GM23338 (cell line): ENCODE measurements around the gene WWOX. TPM values are rescaled to one million over a fixed set of nuclear protein-coding genes. Genes with fewer than 3 reads are reported as not detected.

Experiments
- ATAC-seq: fragments of 200-7000 bp; cut with Tn5 transposase; 3 replicates; pipeline ENCODE4 v1.9.1; 2020
- DNase-seq: peaks from one replicate; pipeline ENCODE4 v3.0.0-alpha.2; 2015; ENCODE audit warnings: low spot score
- H2AFZ ChIP-seq: fragments of 200-600 bp; sonication (generic); 2 replicates; pipeline ENCODE4 v1.8.0; 2016; ENCODE audit warnings: antibody characterized with exemption, mild to moderate bottlenecking, moderate library complexity
- H3F3A ChIP-seq: fragments of 200-600 bp; sonication (generic); replicated peaks from 2 replicates; pipeline ENCODE4 v1.8.0; 2017; ENCODE audit warnings: antibody characterized with exemption, mixed run types, low read depth
- H3K27ac ChIP-seq: fragments of 200-600 bp; sonication (generic); 2 replicates; pipeline ENCODE4 v1.6.1; 2016; ENCODE audit warnings: low read depth
- H3K27me3 ChIP-seq: fragments of 200-600 bp; sonication (generic); 2 replicates; pipeline ENCODE4 v1.8.0; 2016; ENCODE audit warnings: mild to moderate bottlenecking, mixed run types, moderate library complexity; ENCODE audit not compliant: insufficient read depth
- H3K36me3 ChIP-seq: fragments of 200-600 bp; sonication (generic); 2 replicates; pipeline ENCODE4 v1.8.0; 2016; ENCODE audit warnings: mild to moderate bottlenecking; ENCODE audit not compliant: insufficient read depth
- H3K4me1 ChIP-seq: fragments of 200-600 bp; sonication (generic); 2 replicates; pipeline ENCODE4 v1.8.0; 2016; ENCODE audit warnings: mild to moderate bottlenecking, moderate library complexity; ENCODE audit not compliant: insufficient read depth
- H3K4me2 ChIP-seq: fragments of 200-600 bp; sonication (generic); 2 replicates; pipeline ENCODE4 v1.7.1; 2017; ENCODE audit warnings: mixed run types
- H3K4me3 ChIP-seq: fragments of 200-600 bp; sonication (generic); 2 replicates; pipeline ENCODE4 v1.6.1; 2016; ENCODE audit warnings: mixed run types
- H3K79me2 ChIP-seq: fragments of 200-600 bp; sonication (generic); replicated peaks from 2 replicates; pipeline ENCODE4 v1.8.0; 2017; ENCODE audit warnings: mild to moderate bottlenecking; ENCODE audit not compliant: insufficient read depth
- H3K9me2 ChIP-seq: fragments of 200-600 bp; sonication (generic); 2 replicates; pipeline ENCODE4 v1.8.0; 2017; ENCODE audit not compliant: insufficient read depth
- H4K20me1 ChIP-seq: fragments of 200-600 bp; sonication (generic); replicated peaks from 2 replicates; pipeline ENCODE4 v1.8.0; 2017; ENCODE audit warnings: mild to moderate bottlenecking; ENCODE audit not compliant: insufficient read depth
- H3K27ac Mint-ChIP-seq: 2 replicates; pipeline ENCODE4 v1.8.0; 2020; ENCODE audit warnings: inconsistent platforms, mild to moderate bottlenecking, moderate library complexity, mixed read lengths
- H3K27me3 Mint-ChIP-seq: 3 replicates; pipeline ENCODE4 v1.8.0; 2022; ENCODE audit warnings: low read depth, mild to moderate bottlenecking, moderate library complexity, mixed read lengths, inconsistent platforms; ENCODE audit not compliant: insufficient read depth, poor library complexity
- H3K36me3 Mint-ChIP-seq: 3 replicates; pipeline ENCODE4 v1.8.0; 2021; ENCODE audit warnings: low read depth, mild to moderate bottlenecking, inconsistent platforms, moderate library complexity, mixed read lengths
- H3K4me1 Mint-ChIP-seq: 3 replicates; pipeline ENCODE4 v1.8.0; 2020; ENCODE audit warnings: mild to moderate bottlenecking, inconsistent platforms, mixed read lengths
- H3K4me3 Mint-ChIP-seq: 3 replicates; pipeline ENCODE4 v1.8.0; 2021; ENCODE audit warnings: moderate library complexity, mild to moderate bottlenecking, inconsistent platforms, mixed read lengths
- H3K9me3 Mint-ChIP-seq: 3 replicates; pipeline ENCODE4 v1.8.0; 2020; ENCODE audit warnings: moderate library complexity, mild to moderate bottlenecking, inconsistent platforms, mixed read lengths
- CREB1 ChIP-seq: fragments of 250-450 bp; sonication (Bioruptor Pico); IDR thresholded peaks from 2 replicates; pipeline ENCODE4 v1.5.0; 2020; ENCODE audit warnings: low read depth, mild to moderate bottlenecking, moderate library complexity
- EZH2 ChIP-seq: fragments of 200-600 bp; sonication (generic); IDR thresholded peaks from one replicate; pipeline ENCODE4 v1.8.0; 2017; ENCODE audit warnings: antibody characterized with exemption, mild to moderate bottlenecking, low read depth; ENCODE audit not compliant: unreplicated experiment
- EZH2phosphoT487 ChIP-seq: fragments of 200-600 bp; sonication (generic); IDR thresholded peaks from one replicate; pipeline ENCODE4 v1.8.1; 2018; ENCODE audit warnings: antibody characterized with exemption; ENCODE audit not compliant: unreplicated experiment
- JUNB ChIP-seq: IDR thresholded peaks from one replicate; pipeline ENCODE4 v1.6.1; 2016; ENCODE audit warnings: antibody characterized with exemption; ENCODE audit not compliant: unreplicated experiment
- NANOG ChIP-seq: IDR thresholded peaks from 2 replicates; pipeline ENCODE4 v1.6.1; 2016; ENCODE audit warnings: antibody characterized with exemption, borderline replicate concordance
- POLR2AphosphoS5 ChIP-seq: IDR thresholded peaks from 2 replicates; pipeline ENCODE4 v1.6.1; 2016; ENCODE audit warnings: antibody characterized with exemption, low read depth
- STAT1 ChIP-seq: IDR thresholded peaks from one replicate; pipeline ENCODE4 v1.6.1; 2016; ENCODE audit warnings: antibody characterized with exemption; ENCODE audit not compliant: unreplicated experiment
- ZNF114 ChIP-seq: fragments of 250-450 bp; sonication (Bioruptor Pico); IDR thresholded peaks from 2 replicates; pipeline ENCODE4 v1.5.0; 2020; ENCODE audit warnings: mild to moderate bottlenecking, moderate library complexity
- ZNF331 ChIP-seq: fragments of 250-450 bp; sonication (Bioruptor Pico); IDR thresholded peaks from 2 replicates; pipeline ENCODE4 v1.5.0; 2020; ENCODE audit warnings: low read depth, mild to moderate bottlenecking, moderate library complexity
- polyA plus RNA-seq: library from polyadenylated mRNA; unstranded; fragments of >200 nt; fragmentation: Nextera tagmentation; extraction: Ambion mirVana; gene quantifications from 2 replicates; pipeline ENCODE4 v1.2.1, GENCODE V29; 2016
- total RNA-seq: library from RNA; depleted of rRNA; stranded (reverse); fragments of >200 nt; shearing (Covaris generic); gene quantifications from 2 replicates; pipeline ENCODE4 v1.2.3, GENCODE V29; 2014
- TF ChIP-seq, protein P1 (sequence below), 2 experiments: fragments of 200-600 bp in 1 of 2; sonication (generic) in 1 of 2; conservative IDR thresholded peaks; 2 replicates each; pipeline versions ENCODE4 v1.5.1 to v1.6.1; 2016 to 2017; ENCODE audit warnings: antibody characterized with exemption in 2 of 2, low read depth in 2 of 2, mild to moderate bottlenecking in 2 of 2, moderate library complexity in 1 of 2
- TF ChIP-seq, protein P2 (sequence below): IDR thresholded peaks from 2 replicates; pipeline ENCODE4 v1.6.1; 2016; ENCODE audit warnings: antibody characterized with exemption
- TF ChIP-seq, protein P3 (sequence below): IDR thresholded peaks from one replicate; pipeline ENCODE4 v1.6.1; 2018; ENCODE audit warnings: antibody characterized with exemption; ENCODE audit not compliant: unreplicated experiment

WWOX gene
- total and polyA plus RNA-seq, 2 experiments from 2014 or later = 10.0 to 19.3 TPM

DNA sequence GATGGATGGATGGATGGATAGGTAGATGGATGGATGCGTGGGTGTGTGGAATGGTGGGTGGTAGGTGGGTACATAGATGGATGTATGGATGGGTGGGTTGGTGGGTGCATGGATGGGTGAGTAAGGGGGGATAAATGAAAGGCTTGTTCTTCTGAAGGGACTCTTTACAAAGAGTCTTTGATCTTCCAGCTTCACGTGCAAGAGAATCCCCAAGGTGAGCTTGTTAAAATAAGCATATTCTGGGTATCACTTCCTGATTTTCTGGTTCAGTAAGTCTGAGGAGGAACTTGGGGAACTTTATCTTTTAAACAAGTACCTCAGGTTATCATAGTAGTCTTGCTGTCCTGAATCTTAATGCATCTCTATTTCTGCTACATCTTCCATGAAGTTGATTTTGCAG is 862.0 kb downstream of the WWOX start (continued):
- TF ChIP-seq, protein P1, sequence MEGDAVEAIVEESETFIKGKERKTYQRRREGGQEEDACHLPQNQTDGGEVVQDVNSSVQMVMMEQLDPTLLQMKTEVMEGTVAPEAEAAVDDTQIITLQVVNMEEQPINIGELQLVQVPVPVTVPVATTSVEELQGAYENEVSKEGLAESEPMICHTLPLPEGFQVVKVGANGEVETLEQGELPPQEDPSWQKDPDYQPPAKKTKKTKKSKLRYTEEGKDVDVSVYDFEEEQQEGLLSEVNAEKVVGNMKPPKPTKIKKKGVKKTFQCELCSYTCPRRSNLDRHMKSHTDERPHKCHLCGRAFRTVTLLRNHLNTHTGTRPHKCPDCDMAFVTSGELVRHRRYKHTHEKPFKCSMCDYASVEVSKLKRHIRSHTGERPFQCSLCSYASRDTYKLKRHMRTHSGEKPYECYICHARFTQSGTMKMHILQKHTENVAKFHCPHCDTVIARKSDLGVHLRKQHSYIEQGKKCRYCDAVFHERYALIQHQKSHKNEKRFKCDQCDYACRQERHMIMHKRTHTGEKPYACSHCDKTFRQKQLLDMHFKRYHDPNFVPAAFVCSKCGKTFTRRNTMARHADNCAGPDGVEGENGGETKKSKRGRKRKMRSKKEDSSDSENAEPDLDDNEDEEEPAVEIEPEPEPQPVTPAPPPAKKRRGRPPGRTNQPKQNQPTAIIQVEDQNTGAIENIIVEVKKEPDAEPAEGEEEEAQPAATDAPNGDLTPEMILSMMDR (conservative IDR thresholded peaks at IDR 0.05; ENCODE audit: low read depth in 2 of 2) = no peak
- TF ChIP-seq CREB1 (CRISPR knock-in tag) (no peak), EZH2 (no peak), NANOG (no peak), JUNB (no peak), EZH2phosphoT487 (no peak), POLR2AphosphoS5 (no peak), ZNF331 (CRISPR knock-in tag) (no peak), STAT1 (no peak)
- TF ChIP-seq, protein P2, sequence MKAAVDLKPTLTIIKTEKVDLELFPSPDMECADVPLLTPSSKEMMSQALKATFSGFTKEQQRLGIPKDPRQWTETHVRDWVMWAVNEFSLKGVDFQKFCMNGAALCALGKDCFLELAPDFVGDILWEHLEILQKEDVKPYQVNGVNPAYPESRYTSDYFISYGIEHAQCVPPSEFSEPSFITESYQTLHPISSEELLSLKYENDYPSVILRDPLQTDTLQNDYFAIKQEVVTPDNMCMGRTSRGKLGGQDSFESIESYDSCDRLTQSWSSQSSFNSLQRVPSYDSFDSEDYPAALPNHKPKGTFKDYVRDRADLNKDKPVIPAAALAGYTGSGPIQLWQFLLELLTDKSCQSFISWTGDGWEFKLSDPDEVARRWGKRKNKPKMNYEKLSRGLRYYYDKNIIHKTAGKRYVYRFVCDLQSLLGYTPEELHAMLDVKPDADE = no peak
- TF ChIP-seq, protein P3, sequence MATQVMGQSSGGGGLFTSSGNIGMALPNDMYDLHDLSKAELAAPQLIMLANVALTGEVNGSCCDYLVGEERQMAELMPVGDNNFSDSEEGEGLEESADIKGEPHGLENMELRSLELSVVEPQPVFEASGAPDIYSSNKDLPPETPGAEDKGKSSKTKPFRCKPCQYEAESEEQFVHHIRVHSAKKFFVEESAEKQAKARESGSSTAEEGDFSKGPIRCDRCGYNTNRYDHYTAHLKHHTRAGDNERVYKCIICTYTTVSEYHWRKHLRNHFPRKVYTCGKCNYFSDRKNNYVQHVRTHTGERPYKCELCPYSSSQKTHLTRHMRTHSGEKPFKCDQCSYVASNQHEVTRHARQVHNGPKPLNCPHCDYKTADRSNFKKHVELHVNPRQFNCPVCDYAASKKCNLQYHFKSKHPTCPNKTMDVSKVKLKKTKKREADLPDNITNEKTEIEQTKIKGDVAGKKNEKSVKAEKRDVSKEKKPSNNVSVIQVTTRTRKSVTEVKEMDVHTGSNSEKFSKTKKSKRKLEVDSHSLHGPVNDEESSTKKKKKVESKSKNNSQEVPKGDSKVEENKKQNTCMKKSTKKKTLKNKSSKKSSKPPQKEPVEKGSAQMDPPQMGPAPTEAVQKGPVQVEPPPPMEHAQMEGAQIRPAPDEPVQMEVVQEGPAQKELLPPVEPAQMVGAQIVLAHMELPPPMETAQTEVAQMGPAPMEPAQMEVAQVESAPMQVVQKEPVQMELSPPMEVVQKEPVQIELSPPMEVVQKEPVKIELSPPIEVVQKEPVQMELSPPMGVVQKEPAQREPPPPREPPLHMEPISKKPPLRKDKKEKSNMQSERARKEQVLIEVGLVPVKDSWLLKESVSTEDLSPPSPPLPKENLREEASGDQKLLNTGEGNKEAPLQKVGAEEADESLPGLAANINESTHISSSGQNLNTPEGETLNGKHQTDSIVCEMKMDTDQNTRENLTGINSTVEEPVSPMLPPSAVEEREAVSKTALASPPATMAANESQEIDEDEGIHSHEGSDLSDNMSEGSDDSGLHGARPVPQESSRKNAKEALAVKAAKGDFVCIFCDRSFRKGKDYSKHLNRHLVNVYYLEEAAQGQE = no peak

DNA sequence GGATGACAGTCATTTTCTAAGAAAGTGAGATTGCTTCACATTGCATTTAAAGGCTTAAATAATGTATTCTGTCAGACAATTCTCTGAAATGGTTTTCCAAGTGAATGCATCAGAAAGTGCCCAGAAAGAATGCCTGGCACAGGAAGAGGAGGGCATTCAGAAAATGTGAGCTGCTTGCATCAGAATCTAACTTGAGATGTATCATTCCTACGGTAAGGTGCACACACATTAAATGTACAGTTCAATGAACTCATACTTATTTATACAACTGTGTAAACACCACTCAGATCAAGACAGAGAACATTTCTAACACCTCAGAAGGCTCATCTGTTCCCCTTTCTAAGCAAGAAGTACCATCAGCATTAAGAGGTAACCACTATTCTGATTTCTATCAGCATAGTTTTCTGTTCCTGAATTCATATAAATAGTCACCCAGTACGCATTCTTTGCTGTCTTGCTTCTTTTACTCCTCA is 863.0 kb downstream of the WWOX start:
- no peaks in the 10 kb centered on the region for H3K27me3 ChIP-seq
- H3K4me1 Mint-ChIP-seq = peaks cover 8% of the 10 kb centered on the region
- no peak overlapping the region for H3K27ac Mint-ChIP-seq
- H3K79me2 ChIP-seq = no peaks in the 10 kb centered on the region
- peaks cover 16% of the 10 kb centered on the region for H3K9me3 Mint-ChIP-seq
- no peaks in the 10 kb centered on the region for H4K20me1 ChIP-seq
- no peaks in the 10 kb centered on the region for H3K36me3 ChIP-seq
- no peaks in the 10 kb centered on the region; the same call in 1 of the 2 replicates for H3K4me1 ChIP-seq
- H3F3A ChIP-seq = no peaks in the 10 kb centered on the region
- DNase-seq (no peak), ATAC-seq (no peak)
- H3K27me3 Mint-ChIP-seq = no peaks in the 10 kb centered on the region
- no peak overlapping the region for H3K27ac ChIP-seq
- H3K4me2 ChIP-seq = no peak overlapping the region
- H3K36me3 Mint-ChIP-seq = peaks cover 13% of the 10 kb centered on the region
- H3K4me3 Mint-ChIP-seq = no peak overlapping the region
- H3K4me3 ChIP-seq = no peak overlapping the region
- H3K9me2 ChIP-seq = peaks cover 14% of the 10 kb centered on the region; the same call in 1 of the 2 replicates
- no peak for TF ChIP-seq ZNF114 (CRISPR knock-in tag)
- H2AFZ ChIP-seq = no peak overlapping the region
